HG02642 (cell line): Measurements from ENCODE around the gene RUFY1.
"Not testable (repeated sequence)": the region's sequence is repeated elsewhere in the genome, so short reads cannot be mapped to it uniquely, and the experiment has no call there.

Experiments used
- ATAC-seq: cut with Tn5 transposase; IDR thresholded peaks from one replicate; pipeline ENCODE4 v1.9.1; 2021; ENCODE audit warnings: mild to moderate bottlenecking; ENCODE audit not compliant: unreplicated experiment, poor library complexity

The RUFY1 gene

DNA sequence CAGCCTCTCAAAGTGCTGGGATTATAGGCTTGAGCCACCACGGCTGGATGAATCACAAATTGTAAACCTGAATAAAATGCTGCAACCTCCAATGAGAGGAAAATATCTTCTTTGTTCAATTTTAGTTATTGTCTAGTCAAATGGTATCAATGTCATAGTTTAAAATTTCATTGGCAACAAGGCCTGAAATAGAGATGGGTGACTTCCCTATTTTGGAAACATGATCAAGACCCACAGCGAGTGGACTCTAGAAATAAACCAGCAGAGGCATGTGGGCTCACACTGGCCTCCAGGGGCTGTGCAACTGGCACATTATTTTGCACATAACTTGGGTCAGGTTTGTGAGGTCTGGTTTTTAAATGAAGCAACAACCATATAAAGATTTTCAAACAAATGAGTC lies 102.8 kb downstream of the RUFY1 start:
- ATAC-seq: not testable (repeated sequence)

- peak; percentile 92 for ATAC-seq
Observed at GRCh38 chr5:179657302-179658178, 107.2 kb downstream of the RUFY1 start.

- peak; percentile 66 for ATAC-seq
Observed at GRCh38 chr5:179658179-179658856, 108.0 kb downstream of the RUFY1 start.
